GM19099 (cell line): ENCODE measurements around the gene UMAD1.

Experiments
- POLR2A ChIP-seq: IDR thresholded peaks from 3 replicates; pipeline ENCODE4 v1.6.1; 2011; ENCODE audit warnings: low read depth; ENCODE audit not compliant: insufficient read length; ENCODE audit errors: extremely low read depth

UMAD1 gene

GRCh38 chr7:7642081-7642480, 1.5 kb downstream of the UMAD1 start:
- TF ChIP-seq POLR2A, result no peak

- TF ChIP-seq POLR2A, result no peak
Measured at GRCh38 chr7:7647495-7648036, 7.0 kb downstream of the UMAD1 start.

- no peak for TF ChIP-seq POLR2A
Measured at GRCh38 chr7:7650682-7651206, 10.2 kb downstream of the UMAD1 start.

- TF ChIP-seq POLR2A, result no peak
Measured at GRCh38 chr7:7651479-7651878, 10.9 kb downstream of the UMAD1 start.

GRCh38 chr7:7652798-7653540, 12.4 kb downstream of the UMAD1 start:
- no peak for TF ChIP-seq POLR2A

- no peak for TF ChIP-seq POLR2A
Measured at GRCh38 chr7:7653593-7654187, 13.1 kb downstream of the UMAD1 start.

GRCh38 chr7:7654964-7655715, 14.6 kb downstream of the UMAD1 start:
- TF ChIP-seq POLR2A, result no peak

GRCh38 chr7:7662527-7662926, 22.0 kb downstream of the UMAD1 start:
- TF ChIP-seq POLR2A, result no peak

GRCh38 chr7:7664291-7664690, 23.7 kb downstream of the UMAD1 start:
- no peak for TF ChIP-seq POLR2A

- no peak for TF ChIP-seq POLR2A
Measured at GRCh38 chr7:7665031-7665430, 24.5 kb downstream of the UMAD1 start.

GRCh38 chr7:7667187-7667586, 26.6 kb downstream of the UMAD1 start:
- TF ChIP-seq POLR2A, result no peak

GRCh38 chr7:7668706-7669105, 28.2 kb downstream of the UMAD1 start:
- no peak for TF ChIP-seq POLR2A

GRCh38 chr7:7670490-7670889, 29.9 kb downstream of the UMAD1 start:
- no peak for TF ChIP-seq POLR2A

- TF ChIP-seq POLR2A, result no peak
Measured at GRCh38 chr7:7671361-7671760, 30.8 kb downstream of the UMAD1 start.

GRCh38 chr7:7672545-7673239, 32.1 kb downstream of the UMAD1 start:
- no peak for TF ChIP-seq POLR2A

GRCh38 chr7:7673240-7673550, 32.6 kb downstream of the UMAD1 start:
- TF ChIP-seq POLR2A, result no peak

GRCh38 chr7:7675686-7676085, 35.1 kb downstream of the UMAD1 start:
- no peak for TF ChIP-seq POLR2A
